ENCODE measurements around the gene GPBP1.
"Not testable (repeated sequence)": the region's sequence is repeated elsewhere in the genome, so short reads cannot be mapped to it uniquely, and the experiment has no call there.

GPBP1 gene

GRCh38 chr5:57164124-57164523, 9.7 kb upstream of the GPBP1 start:
- Histone ChIP-seq H3K9ac (ENCODE audit: low read length) (no peak overlapping the region), H3F3A (ENCODE audit: insufficient read depth) (no peaks in the 10 kb centered on the region), H3K4me2 (ENCODE audit: low read depth, low read length, poor library complexity, severe bottlenecking) (no peak overlapping the region), H4K20me1 (ENCODE audit: low read depth, low read length) (no peaks in the 10 kb centered on the region), H3K27ac (ENCODE audit: low read depth, low read length) (no peak overlapping the region), H2AFZ (ENCODE audit: low read depth, low read length, severe bottlenecking) (no peak overlapping the region), H3K4me3 (ENCODE audit: insufficient read depth, low read length, poor library complexity, severe bottlenecking) (no peak overlapping the region), H3K36me3 (ENCODE audit: low read length) (no peaks in the 10 kb centered on the region), H3K9me3 (ENCODE audit: insufficient read depth, low read length) (no peaks in the 10 kb centered on the region), H3K9me2 (replicated peaks; ENCODE audit: insufficient read depth, low read length) (no peaks in the 10 kb centered on the region), H3K79me2 (ENCODE audit: insufficient read depth, low read length) (no peaks in the 10 kb centered on the region), H3K27me3 (ENCODE audit: low read length) (no peaks in the 10 kb centered on the region)
- TF ChIP-seq EZH2phosphoT487 (conservative IDR thresholded peaks at IDR 0.05; ENCODE audit: low read length) (no peak), CTCF (IDR thresholded peaks at IDR 0.05; ENCODE audit: insufficient read depth, low read length, poor library complexity, severe bottlenecking) (no peak)

- H3K36me3 ChIP-seq (ENCODE audit: low read length); H3K9me3 ChIP-seq (ENCODE audit: insufficient read depth, low read length); H3K4me2 ChIP-seq (ENCODE audit: low read depth, low read length, poor library complexity, severe bottlenecking); H3F3A ChIP-seq (ENCODE audit: insufficient read depth); H4K20me1 ChIP-seq (ENCODE audit: low read depth, low read length); H3K27ac ChIP-seq (ENCODE audit: low read depth, low read length); H3K9ac ChIP-seq (ENCODE audit: low read length); H3K4me3 ChIP-seq (ENCODE audit: insufficient read depth, low read length, poor library complexity, severe bottlenecking); H2AFZ ChIP-seq (ENCODE audit: low read depth, low read length, severe bottlenecking); H3K9me2 ChIP-seq (replicated peaks; ENCODE audit: insufficient read depth, low read length); H3K79me2 ChIP-seq (ENCODE audit: insufficient read depth, low read length); H3K27me3 ChIP-seq (ENCODE audit: low read length): not testable (repeated sequence)
These were observed 8.7 kb upstream of the GPBP1 start for GRCh38 chr5:57165171-57165570.

GRCh38 chr5:57166276-57166675, 7.6 kb upstream of the GPBP1 start:
- Histone ChIP-seq H2AFZ (ENCODE audit: low read depth, low read length, severe bottlenecking) (no peak overlapping the region), H3K9ac (ENCODE audit: low read length) (no peak overlapping the region), H3K27me3 (ENCODE audit: low read length) (no peaks in the 10 kb centered on the region), H3K79me2 (ENCODE audit: insufficient read depth, low read length) (no peaks in the 10 kb centered on the region), H3F3A (ENCODE audit: insufficient read depth) (no peaks in the 10 kb centered on the region), H3K4me3 (ENCODE audit: insufficient read depth, low read length, poor library complexity, severe bottlenecking) (no peak overlapping the region), H3K27ac (ENCODE audit: low read depth, low read length) (no peak overlapping the region), H4K20me1 (ENCODE audit: low read depth, low read length) (no peaks in the 10 kb centered on the region), H3K9me3 (ENCODE audit: insufficient read depth, low read length) (no peaks in the 10 kb centered on the region), H3K9me2 (replicated peaks; ENCODE audit: insufficient read depth, low read length) (no peaks in the 10 kb centered on the region), H3K4me2 (ENCODE audit: low read depth, low read length, poor library complexity, severe bottlenecking) (no peak overlapping the region), H3K36me3 (ENCODE audit: low read length) (no peaks in the 10 kb centered on the region)
- TF ChIP-seq EZH2phosphoT487 (conservative IDR thresholded peaks at IDR 0.05; ENCODE audit: low read length), result no peak
- no peak for TF ChIP-seq CTCF (IDR thresholded peaks at IDR 0.05; ENCODE audit: insufficient read depth, low read length, poor library complexity, severe bottlenecking)

- no peak overlapping the region for H3K4me3 ChIP-seq (ENCODE audit: insufficient read depth, low read length, poor library complexity, severe bottlenecking)
- H3K9me3 ChIP-seq (ENCODE audit: insufficient read depth, low read length), result no peaks in the 10 kb centered on the region
- H3K9me2 ChIP-seq (replicated peaks; ENCODE audit: insufficient read depth, low read length), result no peaks in the 10 kb centered on the region
- TF ChIP-seq EZH2phosphoT487 (conservative IDR thresholded peaks at IDR 0.05; ENCODE audit: low read length) (no peak), CTCF (IDR thresholded peaks at IDR 0.05; ENCODE audit: insufficient read depth, low read length, poor library complexity, severe bottlenecking) (no peak)
- no peak overlapping the region for H3K9ac ChIP-seq (ENCODE audit: low read length)
- H3K27ac ChIP-seq (ENCODE audit: low read depth, low read length), result no peak overlapping the region
- H3F3A ChIP-seq (ENCODE audit: insufficient read depth), result peaks cover 4% of the 10 kb centered on the region
- H2AFZ ChIP-seq (ENCODE audit: low read depth, low read length, severe bottlenecking), result no peak overlapping the region
- H3K27me3 ChIP-seq (ENCODE audit: low read length), result no peaks in the 10 kb centered on the region
- H3K79me2 ChIP-seq (ENCODE audit: insufficient read depth, low read length), result no peaks in the 10 kb centered on the region; the same call in 1 of the 2 replicates
- no peaks in the 10 kb centered on the region for H3K36me3 ChIP-seq (ENCODE audit: low read length)
- no peak overlapping the region for H3K4me2 ChIP-seq (ENCODE audit: low read depth, low read length, poor library complexity, severe bottlenecking)
- H4K20me1 ChIP-seq (ENCODE audit: low read depth, low read length), result no peaks in the 10 kb centered on the region
These were observed 6.7 kb upstream of the GPBP1 start for GRCh38 chr5:57167201-57167600.

- H3K4me3 ChIP-seq (ENCODE audit: insufficient read depth, low read length, poor library complexity, severe bottlenecking); H4K20me1 ChIP-seq (ENCODE audit: low read depth, low read length); H3K9ac ChIP-seq (ENCODE audit: low read length); H3K27ac ChIP-seq (ENCODE audit: low read depth, low read length); H3K4me2 ChIP-seq (ENCODE audit: low read depth, low read length, poor library complexity, severe bottlenecking); H3K9me3 ChIP-seq (ENCODE audit: insufficient read depth, low read length); H3K27me3 ChIP-seq (ENCODE audit: low read length); H2AFZ ChIP-seq (ENCODE audit: low read depth, low read length, severe bottlenecking); H3K9me2 ChIP-seq (replicated peaks; ENCODE audit: insufficient read depth, low read length); H3K36me3 ChIP-seq (ENCODE audit: low read length): not testable (repeated sequence)
- Histone ChIP-seq H3F3A (ENCODE audit: insufficient read depth) (peaks cover 22% of the 10 kb centered on the region), H3K79me2 (ENCODE audit: insufficient read depth, low read length) (peaks cover 12% of the 10 kb centered on the region)
These were observed 3.7 kb upstream of the GPBP1 start for GRCh38 chr5:57170116-57170515.
